ENCODE results near the gene IPMK.
A peak's percentile ranks its signal among the peaks of the same experiment; 100 is the strongest.

Gene IPMK

GRCh38 chr10:58180666-58181065, 87.0 kb downstream of the IPMK start:
- TF ChIP-seq ZNF565 (CRISPR knock-in tag; conservative IDR thresholded peaks at IDR 0.05; ENCODE audit: low read depth): no peak
- TF ChIP-seq ISL1 (CRISPR knock-in tag; IDR thresholded peaks at IDR 0.05): no peak
- TF ChIP-seq ZNF8 (CRISPR knock-in tag; IDR thresholded peaks at IDR 0.05): no peak
- no peak for TF ChIP-seq ZNF70 (CRISPR knock-in tag; IDR thresholded peaks at IDR 0.05)
- ATAC-seq: peak; percentile 39; the same call in 1 of the 3 replicates

DNA sequence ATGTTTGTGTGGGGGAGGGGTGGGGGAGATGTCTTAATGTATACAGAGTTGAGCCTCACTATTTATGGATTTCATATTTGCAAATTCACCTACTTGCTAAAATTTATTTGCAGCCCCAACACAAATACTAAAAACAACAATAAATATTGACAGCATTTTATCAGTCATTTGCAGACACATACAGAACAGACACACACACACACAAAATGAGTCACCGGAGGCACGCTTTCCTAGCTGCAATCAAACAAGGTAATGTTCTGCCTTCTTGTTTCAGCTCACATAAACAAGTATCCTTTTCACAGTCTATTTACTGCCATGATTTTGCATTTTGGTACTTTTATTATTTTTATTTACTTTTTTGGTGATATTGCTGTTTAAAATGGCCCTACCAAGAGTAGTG, 88.5 kb downstream of the IPMK start:
- ATAC-seq: no peak

DNA sequence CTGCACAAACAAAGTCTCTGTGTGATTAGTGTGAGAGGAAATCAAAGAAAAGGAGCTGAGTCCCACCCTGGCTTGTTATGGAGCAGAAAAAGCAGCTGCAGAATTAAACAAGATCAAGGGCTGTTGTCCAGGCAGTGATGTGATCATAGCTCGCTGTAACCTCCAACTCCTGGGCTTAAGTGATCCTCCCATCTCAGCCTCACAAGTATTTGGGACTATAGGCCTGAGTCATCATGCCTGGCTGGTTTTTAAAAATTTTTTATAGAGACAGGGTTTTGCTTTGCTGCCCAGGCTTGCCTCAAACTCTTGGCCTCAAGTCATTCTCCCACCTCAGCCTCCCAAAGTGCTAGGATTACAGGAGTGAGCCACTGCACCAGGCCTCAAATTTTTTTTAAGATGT, 88.9 kb downstream of the IPMK start:
- no peak for TF ChIP-seq ESRRG (CRISPR knock-in tag; IDR thresholded peaks at IDR 0.05)

More for the DNA sequence above, 88.5 kb downstream of the IPMK start:
- TF ChIP-seq, protein P1, sequence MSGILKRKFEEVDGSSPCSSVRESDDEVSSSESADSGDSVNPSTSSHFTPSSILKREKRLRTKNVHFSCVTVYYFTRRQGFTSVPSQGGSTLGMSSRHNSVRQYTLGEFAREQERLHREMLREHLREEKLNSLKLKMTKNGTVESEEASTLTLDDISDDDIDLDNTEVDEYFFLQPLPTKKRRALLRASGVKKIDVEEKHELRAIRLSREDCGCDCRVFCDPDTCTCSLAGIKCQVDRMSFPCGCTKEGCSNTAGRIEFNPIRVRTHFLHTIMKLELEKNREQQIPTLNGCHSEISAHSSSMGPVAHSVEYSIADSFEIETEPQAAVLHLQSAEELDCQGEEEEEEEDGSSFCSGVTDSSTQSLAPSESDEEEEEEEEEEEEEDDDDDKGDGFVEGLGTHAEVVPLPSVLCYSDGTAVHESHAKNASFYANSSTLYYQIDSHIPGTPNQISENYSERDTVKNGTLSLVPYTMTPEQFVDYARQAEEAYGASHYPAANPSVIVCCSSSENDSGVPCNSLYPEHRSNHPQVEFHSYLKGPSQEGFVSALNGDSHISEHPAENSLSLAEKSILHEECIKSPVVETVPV (CRISPR knock-in tag; IDR thresholded peaks at IDR 0.05): no peak
- no peak for TF ChIP-seq ZFP30 (CRISPR knock-in tag; IDR thresholded peaks at IDR 0.05)
- TF ChIP-seq ISL1 (CRISPR knock-in tag; IDR thresholded peaks at IDR 0.05): no peak
- no peak for TF ChIP-seq RARB (CRISPR knock-in tag; IDR thresholded peaks at IDR 0.05)
- no peak for TF ChIP-seq TCF4 (CRISPR knock-in tag; IDR thresholded peaks at IDR 0.05; ENCODE audit: borderline replicate concordance)
- TF ChIP-seq TOX (CRISPR knock-in tag; IDR thresholded peaks at IDR 0.05; ENCODE audit: borderline replicate concordance): no peak
- TF ChIP-seq GLIS3 (CRISPR knock-in tag; IDR thresholded peaks at IDR 0.05): no peak
- no peak for TF ChIP-seq SNAI2 (CRISPR knock-in tag; IDR thresholded peaks at IDR 0.05)
- TF ChIP-seq ARNTL (CRISPR knock-in tag; IDR thresholded peaks at IDR 0.05; ENCODE audit: borderline replicate concordance, low read depth): no peak
- TF ChIP-seq ZNF565 (CRISPR knock-in tag; conservative IDR thresholded peaks at IDR 0.05; ENCODE audit: low read depth): no peak

DNA sequence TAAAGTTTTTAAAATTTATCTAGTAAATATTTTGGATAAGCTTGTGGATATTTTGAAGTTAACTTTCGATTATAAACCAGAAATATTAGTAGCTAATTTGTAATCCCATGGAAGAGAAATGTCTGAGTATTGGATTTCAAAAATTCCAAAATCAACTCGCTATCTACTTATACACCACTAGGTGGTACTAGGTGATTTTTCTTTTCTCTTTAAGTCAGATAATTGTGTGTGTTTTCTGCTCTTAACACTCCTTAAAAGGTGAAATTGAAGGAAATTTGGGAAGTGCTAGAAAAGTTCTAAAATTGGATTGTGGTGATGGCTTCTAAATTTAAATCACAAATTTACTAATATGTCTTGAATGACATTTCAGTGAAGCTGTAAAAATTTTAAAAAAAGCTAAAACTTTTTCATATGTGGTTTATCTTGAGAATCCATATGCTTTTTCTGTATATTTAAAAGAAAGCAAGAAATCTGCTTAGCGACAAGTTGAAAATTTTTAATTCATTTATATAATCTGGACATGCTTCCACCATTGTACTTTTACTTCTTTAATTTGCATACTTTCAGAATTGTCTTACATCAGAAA, 90.2 kb downstream of the IPMK start:
- TF ChIP-seq ZNF70 (CRISPR knock-in tag; IDR thresholded peaks at IDR 0.05) (no peak), CSDC2 (CRISPR knock-in tag; IDR thresholded peaks at IDR 0.05) (no peak), ZC3H10 (CRISPR knock-in tag; IDR thresholded peaks at IDR 0.05) (no peak)
- ATAC-seq: peak; percentile 61; the same call in 1 of the 3 replicates

More for the DNA sequence above, 88.9 kb downstream of the IPMK start:
- peak; percentile 35; the same call in 1 of the 3 replicates for ATAC-seq

DNA sequence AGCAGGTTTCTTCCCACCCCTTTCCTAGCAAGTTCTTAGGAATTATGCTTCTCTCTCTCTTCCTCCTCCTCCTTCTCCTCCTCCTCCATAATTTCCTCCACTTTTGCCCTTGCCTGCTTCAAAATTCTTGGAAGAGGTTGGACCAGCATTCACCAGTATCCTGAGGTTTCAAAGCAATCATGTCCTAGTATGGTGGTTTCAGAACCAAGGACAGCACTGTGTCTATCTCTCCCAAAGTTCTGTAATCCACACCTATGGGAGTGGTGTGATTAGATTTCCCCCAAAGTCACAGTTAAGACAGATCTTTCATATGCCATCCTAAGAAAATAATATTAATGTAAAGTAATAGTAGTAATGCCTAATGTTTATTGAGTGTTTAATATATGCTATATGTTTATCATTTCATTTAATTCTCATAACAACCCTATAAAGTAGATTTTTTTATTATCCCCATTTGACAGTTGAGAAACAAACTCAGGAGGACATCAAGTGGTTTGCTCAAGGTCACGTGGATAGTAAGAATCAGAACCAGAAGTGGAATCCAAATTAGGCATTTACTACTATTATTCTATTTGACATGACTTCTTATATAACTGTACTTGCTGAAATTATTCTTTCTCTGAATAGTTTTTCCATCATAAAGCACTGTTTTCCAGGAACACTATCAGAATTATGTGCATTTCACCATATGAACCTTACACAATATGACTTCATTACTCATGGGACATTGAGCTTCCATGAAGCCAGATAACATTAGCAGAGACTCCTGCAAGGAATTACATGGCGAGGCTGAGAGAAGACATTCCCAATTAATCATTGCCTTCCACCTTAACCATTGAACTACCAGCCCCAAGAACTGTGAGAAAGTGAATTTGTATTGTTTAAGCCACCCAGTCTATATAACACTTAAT, 91.4 kb downstream of the IPMK start:
- no peak for TF ChIP-seq GLIS3 (CRISPR knock-in tag; IDR thresholded peaks at IDR 0.05)
- TF ChIP-seq POU6F1 (CRISPR knock-in tag; IDR thresholded peaks at IDR 0.05; ENCODE audit: borderline replicate concordance, low read depth): no peak
- TF ChIP-seq, protein P2, sequence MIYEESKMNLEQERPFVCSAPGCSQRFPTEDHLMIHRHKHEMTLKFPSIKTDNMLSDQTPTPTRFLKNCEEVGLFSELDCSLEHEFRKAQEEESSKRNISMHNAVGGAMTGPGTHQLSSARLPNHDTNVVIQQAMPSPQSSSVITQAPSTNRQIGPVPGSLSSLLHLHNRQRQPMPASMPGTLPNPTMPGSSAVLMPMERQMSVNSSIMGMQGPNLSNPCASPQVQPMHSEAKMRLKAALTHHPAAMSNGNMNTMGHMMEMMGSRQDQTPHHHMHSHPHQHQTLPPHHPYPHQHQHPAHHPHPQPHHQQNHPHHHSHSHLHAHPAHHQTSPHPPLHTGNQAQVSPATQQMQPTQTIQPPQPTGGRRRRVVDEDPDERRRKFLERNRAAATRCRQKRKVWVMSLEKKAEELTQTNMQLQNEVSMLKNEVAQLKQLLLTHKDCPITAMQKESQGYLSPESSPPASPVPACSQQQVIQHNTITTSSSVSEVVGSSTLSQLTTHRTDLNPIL (CRISPR knock-in tag; IDR thresholded peaks at IDR 0.05; ENCODE audit: low read depth): no peak
- TF ChIP-seq SNAI2 (CRISPR knock-in tag; IDR thresholded peaks at IDR 0.05): no peak
- TF ChIP-seq ZFP3 (CRISPR knock-in tag; IDR thresholded peaks at IDR 0.05): no peak
- no peak for TF ChIP-seq BACH2 (CRISPR knock-in tag; IDR thresholded peaks at IDR 0.05; ENCODE audit: borderline replicate concordance)
- TF ChIP-seq TCF4 (CRISPR knock-in tag; IDR thresholded peaks at IDR 0.05; ENCODE audit: borderline replicate concordance): no peak
- no peak for TF ChIP-seq ZNF70 (CRISPR knock-in tag; IDR thresholded peaks at IDR 0.05)
- ATAC-seq: 0 out of 3 replicates have a peak, but pooled peaks have one; percentile 55

- no peak for ATAC-seq
- TF ChIP-seq, protein P2 (CRISPR knock-in tag; IDR thresholded peaks at IDR 0.05; ENCODE audit: low read depth): no peak
- TF ChIP-seq ARNTL (CRISPR knock-in tag; IDR thresholded peaks at IDR 0.05; ENCODE audit: borderline replicate concordance, low read depth): no peak
- TF ChIP-seq ZFP3 (CRISPR knock-in tag; IDR thresholded peaks at IDR 0.05): no peak
Observed at GRCh38 chr10:58174831-58175230, 92.9 kb downstream of the IPMK start.
